ES-I3 (cell line): ENCODE measurements around the gene ULBP2.

ENCODE experiments used
- H3K36me3 ChIP-seq: 2 replicates; pipeline ENCODE4 v1.6.1; 2013; ENCODE audit warnings: mild to moderate bottlenecking, low read length, control low read depth, moderate library complexity; ENCODE audit not compliant: insufficient read depth
- H3K4me1 ChIP-seq: 2 replicates; pipeline ENCODE4 v1.6.1; 2013; ENCODE audit warnings: mild to moderate bottlenecking, control low read depth, low read length; ENCODE audit not compliant: insufficient read depth
- H3K9ac ChIP-seq: 2 replicates; pipeline ENCODE4 v1.6.1; 2013; ENCODE audit warnings: low read depth, mild to moderate bottlenecking, low read length, moderate library complexity
- H3K9me3 ChIP-seq: 2 replicates; pipeline ENCODE4 v1.6.1; 2013; ENCODE audit warnings: mild to moderate bottlenecking, low read length, moderate library complexity; ENCODE audit not compliant: control insufficient read depth, insufficient read depth

The ULBP2 gene

DNA sequence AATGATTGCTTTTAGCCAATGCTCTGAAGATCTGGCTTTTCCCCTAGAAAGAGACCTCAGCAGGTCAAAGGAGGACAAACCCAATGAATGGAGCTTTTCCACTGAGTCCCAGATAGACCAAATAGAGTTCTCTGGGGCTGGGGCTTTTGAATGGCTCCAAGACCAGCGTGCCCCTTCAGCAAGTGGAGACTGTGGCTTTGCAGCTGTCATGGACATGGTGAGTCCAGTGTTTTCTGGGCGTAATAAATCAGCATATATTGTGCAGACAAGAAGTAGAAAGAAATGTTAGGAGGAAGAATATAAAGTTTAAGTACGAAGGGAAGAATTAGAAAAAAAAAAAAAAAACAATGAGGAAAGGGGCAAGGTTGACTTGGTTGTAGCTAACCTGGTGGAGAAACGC lies 50.0 kb downstream of the ULBP2 start:
- Histone ChIP-seq H3K36me3 (no peaks in the 10 kb centered on the region), H3K9ac (no peak overlapping the region), H3K4me1 (no peaks in the 10 kb centered on the region), H3K9me3 (no peaks in the 10 kb centered on the region)

DNA sequence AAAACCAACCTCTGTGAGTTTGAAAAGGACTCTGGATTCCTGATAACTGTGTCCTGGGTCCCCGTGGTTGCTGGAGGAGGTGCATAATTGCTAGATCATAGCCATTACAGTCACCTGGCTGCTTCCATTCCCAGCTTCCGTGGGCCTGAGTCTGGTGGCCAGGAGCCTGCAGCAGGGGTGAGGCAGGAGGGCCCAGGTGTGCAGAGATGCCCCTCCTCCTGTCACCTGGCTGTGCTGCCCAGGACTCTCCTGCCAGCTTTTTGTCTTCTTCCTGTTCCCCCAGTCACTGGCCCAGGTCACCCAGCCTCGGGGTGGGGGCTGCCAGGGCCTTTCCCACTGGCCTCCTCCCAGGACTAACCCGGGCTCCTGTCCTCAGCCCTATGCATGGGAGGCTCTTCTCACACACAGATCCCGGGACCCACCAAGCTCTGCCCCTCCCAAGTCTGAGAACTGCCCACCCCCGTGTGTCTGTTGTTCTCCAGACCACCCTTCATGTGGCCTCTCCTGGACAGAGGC lies 53.5 kb downstream of the ULBP2 start:
- no peaks in the 10 kb centered on the region for H3K9me3 ChIP-seq
- no peak overlapping the region for H3K9ac ChIP-seq
- no peaks in the 10 kb centered on the region for H3K4me1 ChIP-seq
- H3K36me3 ChIP-seq, result no peaks in the 10 kb centered on the region

DNA sequence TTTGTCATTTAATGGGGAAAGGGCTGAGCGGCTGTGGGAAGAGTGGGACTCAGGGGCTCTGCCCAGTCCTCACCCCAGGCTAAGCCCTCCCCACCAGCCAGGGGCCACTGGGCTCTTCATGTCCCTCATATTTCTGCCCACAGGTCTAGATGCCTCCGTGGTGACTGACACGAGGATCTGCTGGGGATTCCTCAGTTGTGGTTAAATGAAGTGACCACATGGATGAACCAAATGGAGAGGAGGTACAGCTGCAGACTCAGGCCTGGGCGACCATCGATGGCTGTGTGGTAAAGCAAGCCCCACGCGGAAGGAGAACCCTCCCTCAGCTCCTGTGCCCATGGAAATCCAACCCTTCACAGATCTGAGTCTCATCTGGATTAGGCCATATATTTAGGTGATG lies 54.2 kb downstream of the ULBP2 start:
- Histone ChIP-seq H3K9me3 (no peaks in the 10 kb centered on the region), H3K36me3 (no peaks in the 10 kb centered on the region), H3K4me1 (no peaks in the 10 kb centered on the region), H3K9ac (no peak overlapping the region)
